IPS-20b (cell line): Measurements from ENCODE around the gene ELOA.

Experiments
- H3K27ac ChIP-seq: one replicate; pipeline ENCODE4 v1.5.1; 2013; ENCODE audit warnings: low read length
- H3K27me3 ChIP-seq: 2 replicates; pipeline ENCODE4 v1.6.1; 2013; ENCODE audit warnings: mild to moderate bottlenecking, low read length, inconsistent platforms; ENCODE audit not compliant: insufficient read depth
- H3K36me3 ChIP-seq: 2 replicates; pipeline ENCODE4 v1.6.1; 2013; ENCODE audit warnings: low read depth, mild to moderate bottlenecking, inconsistent platforms, low read length, moderate library complexity; ENCODE audit not compliant: insufficient read depth
- H3K4me1 ChIP-seq: 2 replicates; pipeline ENCODE4 v1.6.1; 2013; ENCODE audit warnings: mild to moderate bottlenecking, control low read depth, inconsistent platforms, low read length, moderate library complexity; ENCODE audit not compliant: insufficient read depth
- H3K4me3 ChIP-seq: 2 replicates; pipeline ENCODE4 v1.5.1; 2013; ENCODE audit warnings: mild to moderate bottlenecking, low read length, inconsistent platforms
- H3K9ac ChIP-seq: 2 replicates; pipeline ENCODE4 v1.6.1; 2013; ENCODE audit warnings: low read depth, mild to moderate bottlenecking, inconsistent platforms, low read length, moderate library complexity
- H3K9me3 ChIP-seq: 2 replicates; pipeline ENCODE4 v1.6.1; 2013; ENCODE audit warnings: mild to moderate bottlenecking, low read depth, low read length, inconsistent platforms; ENCODE audit not compliant: insufficient read depth

Gene ELOA, protein sequence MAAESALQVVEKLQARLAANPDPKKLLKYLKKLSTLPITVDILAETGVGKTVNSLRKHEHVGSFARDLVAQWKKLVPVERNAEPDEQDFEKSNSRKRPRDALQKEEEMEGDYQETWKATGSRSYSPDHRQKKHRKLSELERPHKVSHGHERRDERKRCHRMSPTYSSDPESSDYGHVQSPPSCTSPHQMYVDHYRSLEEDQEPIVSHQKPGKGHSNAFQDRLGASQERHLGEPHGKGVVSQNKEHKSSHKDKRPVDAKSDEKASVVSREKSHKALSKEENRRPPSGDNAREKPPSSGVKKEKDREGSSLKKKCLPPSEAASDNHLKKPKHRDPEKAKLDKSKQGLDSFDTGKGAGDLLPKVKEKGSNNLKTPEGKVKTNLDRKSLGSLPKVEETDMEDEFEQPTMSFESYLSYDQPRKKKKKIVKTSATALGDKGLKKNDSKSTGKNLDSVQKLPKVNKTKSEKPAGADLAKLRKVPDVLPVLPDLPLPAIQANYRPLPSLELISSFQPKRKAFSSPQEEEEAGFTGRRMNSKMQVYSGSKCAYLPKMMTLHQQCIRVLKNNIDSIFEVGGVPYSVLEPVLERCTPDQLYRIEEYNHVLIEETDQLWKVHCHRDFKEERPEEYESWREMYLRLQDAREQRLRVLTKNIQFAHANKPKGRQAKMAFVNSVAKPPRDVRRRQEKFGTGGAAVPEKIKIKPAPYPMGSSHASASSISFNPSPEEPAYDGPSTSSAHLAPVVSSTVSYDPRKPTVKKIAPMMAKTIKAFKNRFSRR

DNA sequence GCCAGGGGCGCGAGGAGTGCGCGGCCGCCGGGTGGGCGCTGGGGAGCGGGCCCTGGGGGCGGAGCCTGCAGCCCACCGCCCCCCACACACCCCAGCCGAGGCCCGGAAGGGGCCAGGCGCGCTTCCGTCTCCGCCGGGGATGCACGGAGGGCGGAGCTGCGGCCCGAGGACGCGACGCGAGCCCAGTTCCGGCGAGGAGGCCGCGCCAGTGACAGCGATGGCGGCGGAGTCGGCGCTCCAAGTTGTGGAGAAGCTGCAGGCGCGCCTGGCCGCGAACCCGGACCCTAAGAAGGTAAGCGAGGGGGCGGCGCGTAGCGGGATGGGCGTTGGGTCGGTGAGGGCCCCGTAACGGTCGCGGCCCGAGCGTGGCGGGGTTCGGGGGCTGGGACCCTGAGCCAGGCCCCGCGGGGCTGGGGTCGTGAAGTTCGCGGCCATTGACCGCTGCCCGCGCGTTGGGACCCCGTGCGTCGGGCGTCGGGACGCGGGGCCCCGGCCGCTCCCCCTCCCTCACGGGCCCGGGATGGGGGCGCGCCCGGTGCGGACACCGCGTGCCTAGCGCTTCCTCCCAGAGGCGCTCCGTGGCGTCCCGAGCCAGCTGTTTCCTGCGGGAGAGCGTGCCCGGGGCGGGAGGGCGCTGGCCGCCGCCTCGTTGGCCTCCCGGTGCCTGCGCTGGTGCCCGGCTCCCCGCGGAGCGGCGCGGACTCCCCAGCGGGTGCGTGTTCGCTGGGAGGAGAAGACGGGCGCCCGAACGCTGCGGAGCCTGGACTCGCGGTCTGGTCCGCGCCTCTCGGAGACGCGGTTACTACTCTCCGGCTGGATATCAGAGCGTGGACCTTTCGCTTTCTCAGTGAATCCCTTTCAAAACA lies at the start of gene ELOA:
Gene ELOA (plus strand): TSS at position 185 of the 866 bp plus-strand sequence. CDS start 33 bp downstream, at position 218.
- Histone ChIP-seq H3K27me3 (no peaks in the 10 kb centered on the region), H3K4me3 (peak within 1 kb of the TSS; percentile 82), H3K27ac (no peak within 1 kb of the TSS), H3K9ac (peak within 1 kb of the TSS; percentile 85; the same call in 1 of the 2 replicates), H3K4me1 (peaks cover 7% of the 10 kb centered on the region), H3K9me3 (no peaks in the 10 kb centered on the region), H3K36me3 (peaks cover 12% of the 10 kb centered on the region)

DNA sequence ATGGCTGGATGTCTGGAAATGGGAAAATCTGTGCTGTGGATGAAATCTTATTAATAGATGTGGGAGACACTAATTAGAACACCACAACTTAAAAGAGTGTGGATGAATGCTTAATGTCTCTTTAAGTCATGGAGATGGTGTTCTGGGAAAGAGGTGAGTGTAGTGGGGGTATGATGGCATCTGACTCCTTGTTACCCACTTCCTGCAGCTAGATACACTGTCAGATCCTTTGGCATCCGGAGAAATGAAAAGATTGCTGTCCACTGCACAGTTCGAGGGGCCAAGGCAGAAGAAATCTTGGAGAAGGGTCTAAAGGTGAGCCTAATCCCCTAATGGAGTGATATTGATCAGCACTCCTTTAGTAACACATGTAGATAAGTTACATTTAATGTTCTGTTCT lies 49.7 kb upstream of the ELOA start:
- no peak overlapping the region for H3K27ac ChIP-seq
- H3K4me3 ChIP-seq = peak overlapping the region; percentile 98
- peak overlapping the region; percentile 97 for H3K9ac ChIP-seq
- peaks cover 67% of the 10 kb centered on the region for H3K36me3 ChIP-seq
- peaks cover 12% of the 10 kb centered on the region for H3K4me1 ChIP-seq
- no peaks in the 10 kb centered on the region for H3K27me3 ChIP-seq
- H3K9me3 ChIP-seq = no peaks in the 10 kb centered on the region

DNA sequence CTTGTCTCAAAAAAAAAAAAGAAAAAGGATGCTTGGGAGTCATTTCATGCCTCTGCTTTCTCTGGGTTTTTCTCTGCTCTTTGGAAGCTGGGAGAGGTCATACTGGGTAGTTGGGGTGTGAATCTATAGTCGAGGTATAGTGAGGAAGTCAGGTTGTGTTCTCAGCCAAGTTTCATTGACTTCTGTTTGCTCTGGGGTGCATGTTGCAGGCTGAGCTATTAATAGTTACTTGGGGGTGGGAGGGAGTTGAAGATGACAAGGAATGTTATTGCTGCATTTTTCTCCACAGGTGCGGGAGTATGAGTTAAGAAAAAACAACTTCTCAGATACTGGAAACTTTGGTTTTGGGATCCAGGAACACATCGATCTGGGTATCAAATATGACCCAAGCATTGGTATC lies 48.9 kb upstream of the ELOA start:
- no peaks in the 10 kb centered on the region for H3K27me3 ChIP-seq
- H3K9me3 ChIP-seq = no peaks in the 10 kb centered on the region
- H3K27ac ChIP-seq = no peak overlapping the region
- H3K4me3 ChIP-seq = peak overlapping the region; percentile 98; the same call in 1 of the 2 replicates
- H3K4me1 ChIP-seq = peaks cover 12% of the 10 kb centered on the region
- peak overlapping the region; percentile 97; the same call in 1 of the 2 replicates for H3K9ac ChIP-seq
- H3K36me3 ChIP-seq = peaks cover 74% of the 10 kb centered on the region

DNA sequence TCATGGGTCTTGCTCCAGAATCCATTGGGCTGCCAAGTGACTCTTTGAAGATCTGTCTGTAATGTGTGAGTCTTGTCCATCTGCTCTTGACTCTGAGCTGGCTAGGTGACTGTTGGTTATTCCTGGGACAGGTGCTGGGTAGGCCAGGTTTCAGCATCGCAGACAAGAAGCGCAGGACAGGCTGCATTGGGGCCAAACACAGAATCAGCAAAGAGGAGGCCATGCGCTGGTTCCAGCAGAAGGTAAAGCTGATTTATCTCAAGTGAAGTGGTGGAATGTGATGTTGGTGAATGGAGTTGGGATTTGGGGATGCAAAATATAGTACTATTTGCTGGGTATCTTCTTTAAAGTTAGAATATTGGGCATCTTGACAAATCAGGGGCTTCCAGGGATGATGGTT lies 47.6 kb upstream of the ELOA start:
- H3K27me3 ChIP-seq = no peaks in the 10 kb centered on the region
- H3K4me3 ChIP-seq = peak overlapping the region; percentile 98; the same call in 1 of the 2 replicates
- no peak overlapping the region for H3K27ac ChIP-seq
- no peaks in the 10 kb centered on the region for H3K9me3 ChIP-seq
- peaks cover 12% of the 10 kb centered on the region for H3K4me1 ChIP-seq
- peaks cover 87% of the 10 kb centered on the region for H3K36me3 ChIP-seq
- peak overlapping the region; percentile 97; the same call in 1 of the 2 replicates for H3K9ac ChIP-seq

DNA sequence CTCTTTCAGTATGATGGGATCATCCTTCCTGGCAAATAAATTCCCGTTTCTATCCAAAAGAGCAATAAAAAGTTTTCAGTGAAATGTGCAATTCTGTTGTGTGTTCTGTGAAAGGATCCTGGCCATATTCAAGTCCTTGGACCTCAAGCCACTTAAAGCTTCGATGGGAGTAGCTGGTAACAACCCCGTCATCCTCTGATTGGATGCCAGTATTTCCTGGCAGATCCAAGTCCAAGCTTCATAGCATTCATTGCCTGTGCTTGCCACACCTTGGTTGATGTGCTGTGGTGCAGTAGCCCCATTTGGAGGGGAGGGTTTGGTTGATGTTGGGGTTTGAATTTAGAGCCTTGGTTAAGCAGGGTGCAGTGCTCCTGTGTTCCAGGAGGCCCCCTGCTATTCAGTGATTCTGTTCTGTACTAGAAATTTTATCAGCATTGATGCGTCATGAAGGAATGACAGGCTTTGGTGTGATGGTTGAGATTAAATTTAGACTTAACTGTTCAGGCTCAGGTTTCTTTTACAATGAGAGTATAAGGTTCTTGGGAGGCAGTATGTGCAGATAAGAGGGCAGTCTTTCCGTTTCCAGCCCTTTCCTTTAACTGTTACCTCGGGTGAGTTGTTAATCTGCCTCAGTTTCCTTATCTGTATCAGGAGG lies 46.8 kb upstream of the ELOA start:
- Histone ChIP-seq H3K9me3 (no peaks in the 10 kb centered on the region), H3K27me3 (no peaks in the 10 kb centered on the region), H3K27ac (no peak overlapping the region), H3K4me1 (peaks cover 12% of the 10 kb centered on the region), H3K4me3 (no peak overlapping the region; the same call in 1 of the 2 replicates), H3K9ac (no peak overlapping the region), H3K36me3 (peaks cover 95% of the 10 kb centered on the region)

DNA sequence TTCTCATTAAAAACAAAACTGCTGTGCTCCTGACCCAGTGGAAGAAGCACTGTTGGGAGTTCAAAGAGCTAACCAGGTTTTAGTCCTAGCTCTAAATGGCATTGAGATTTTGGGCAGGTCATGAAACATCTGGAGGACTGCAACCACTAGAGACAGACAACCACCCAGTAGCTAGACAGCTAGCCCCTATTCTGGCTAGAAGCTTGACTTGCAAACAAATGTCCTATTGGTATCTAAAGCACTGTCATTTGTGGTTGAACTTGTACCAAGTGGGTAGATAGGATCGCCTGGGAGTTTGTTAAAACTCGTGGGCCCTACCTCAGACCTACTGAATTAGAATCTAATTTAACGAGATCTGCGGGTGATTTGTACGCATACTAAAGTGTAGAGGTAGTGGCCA lies 44.8 kb upstream of the ELOA start:
- peaks cover 6% of the 10 kb centered on the region for H3K4me1 ChIP-seq
- H3K9ac ChIP-seq = no peak overlapping the region
- H3K9me3 ChIP-seq = no peaks in the 10 kb centered on the region
- H3K27me3 ChIP-seq = no peaks in the 10 kb centered on the region
- peaks cover 95% of the 10 kb centered on the region for H3K36me3 ChIP-seq
- no peak overlapping the region for H3K4me3 ChIP-seq
- no peak overlapping the region for H3K27ac ChIP-seq

DNA sequence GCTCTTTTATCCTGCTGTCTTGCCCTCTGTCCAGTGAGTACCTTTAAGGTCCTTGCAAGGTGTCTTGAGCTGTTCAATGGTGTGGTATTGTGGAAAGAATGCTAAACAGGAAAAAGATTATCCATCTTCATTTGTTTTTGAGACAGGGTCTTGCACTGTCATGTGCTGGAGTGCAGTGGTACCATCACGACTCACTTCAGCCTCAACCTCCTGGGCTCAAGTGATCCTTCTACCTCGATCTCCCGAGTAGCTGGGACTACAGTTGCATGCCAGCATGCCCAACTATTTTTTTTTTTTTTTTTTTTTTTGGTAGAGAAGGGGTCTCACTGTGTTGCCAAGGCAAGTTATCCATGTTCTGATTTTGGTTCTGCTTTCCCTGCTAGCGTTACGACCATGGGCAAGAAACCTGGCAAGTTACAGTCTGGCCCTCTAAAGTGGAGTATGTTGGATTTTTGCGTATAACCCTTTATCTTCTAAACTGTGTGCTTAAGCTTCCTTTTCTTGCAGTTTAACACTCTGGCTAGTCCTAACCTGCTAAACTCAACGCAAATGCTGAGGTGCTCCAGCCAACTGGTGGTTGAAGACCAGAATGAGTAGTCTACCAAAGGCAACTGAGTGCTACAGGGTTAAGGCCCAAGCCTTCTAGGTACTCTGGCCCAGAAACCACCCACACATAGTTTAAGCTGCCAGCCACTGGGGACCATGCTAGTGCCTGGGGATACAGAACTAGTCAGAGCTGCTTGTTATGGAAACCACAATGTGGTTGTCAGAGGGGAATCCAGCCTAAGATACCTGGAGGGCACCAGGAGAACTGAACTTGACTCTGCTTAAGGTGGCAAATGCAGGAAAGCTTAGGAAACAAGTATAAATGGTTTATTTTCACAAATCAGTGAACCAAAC lies 43.7 kb upstream of the ELOA start:
- Histone ChIP-seq H3K36me3 (peaks cover 92% of the 10 kb centered on the region), H3K9ac (no peak overlapping the region), H3K27me3 (no peaks in the 10 kb centered on the region), H3K4me1 (no peaks in the 10 kb centered on the region), H3K27ac (no peak overlapping the region), H3K9me3 (no peaks in the 10 kb centered on the region), H3K4me3 (no peak overlapping the region)

DNA sequence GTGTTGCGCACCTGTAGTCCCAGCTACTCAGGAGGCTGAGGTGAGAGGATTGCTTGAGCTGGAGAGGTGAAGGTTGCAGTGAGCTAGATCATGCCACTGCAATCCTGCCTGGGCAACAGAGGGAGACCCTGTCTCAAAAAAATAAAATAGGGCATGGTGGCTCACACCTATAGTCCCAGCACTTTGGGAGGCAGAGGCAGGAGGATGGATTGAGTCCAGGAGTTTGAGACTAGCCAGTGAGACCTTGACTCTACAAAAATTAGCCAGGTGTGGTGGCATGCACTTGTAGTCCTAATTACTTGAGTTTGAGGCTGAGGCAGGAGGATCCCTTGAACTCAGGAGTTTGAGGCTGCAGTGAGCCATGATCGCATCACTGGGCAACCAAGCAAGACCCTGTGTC lies 42.0 kb upstream of the ELOA start:
- H3K27me3 ChIP-seq = no peaks in the 10 kb centered on the region
- H3K9ac ChIP-seq = no peak overlapping the region
- H3K9me3 ChIP-seq = no peaks in the 10 kb centered on the region
- H3K4me1 ChIP-seq = no peaks in the 10 kb centered on the region
- H3K36me3 ChIP-seq = peaks cover 82% of the 10 kb centered on the region
- no peak overlapping the region for H3K4me3 ChIP-seq
- H3K27ac ChIP-seq = no peak overlapping the region

DNA sequence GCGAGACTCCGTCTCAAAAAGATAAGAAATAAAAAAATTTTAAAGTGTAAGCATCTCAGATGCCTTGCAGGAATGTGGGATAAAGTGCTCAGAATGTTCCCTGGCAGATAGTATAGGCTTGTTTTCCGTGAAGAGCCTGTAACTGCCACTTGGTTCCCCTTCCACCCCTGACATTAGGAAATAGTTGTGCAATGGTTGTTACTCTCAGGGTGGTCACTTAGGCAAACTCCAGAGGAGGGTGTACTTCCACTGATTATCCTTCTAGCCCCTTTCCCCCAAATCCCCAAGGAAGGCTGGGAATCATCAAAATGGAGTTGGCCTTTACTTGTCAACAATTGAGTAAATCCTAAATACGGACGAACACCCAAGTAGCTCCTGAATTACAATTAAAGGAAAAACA lies 41.3 kb upstream of the ELOA start:
- Histone ChIP-seq H3K4me1 (no peaks in the 10 kb centered on the region), H3K9ac (no peak overlapping the region), H3K27me3 (no peaks in the 10 kb centered on the region), H3K4me3 (no peak overlapping the region), H3K27ac (no peak overlapping the region), H3K36me3 (peaks cover 76% of the 10 kb centered on the region), H3K9me3 (no peaks in the 10 kb centered on the region)

DNA sequence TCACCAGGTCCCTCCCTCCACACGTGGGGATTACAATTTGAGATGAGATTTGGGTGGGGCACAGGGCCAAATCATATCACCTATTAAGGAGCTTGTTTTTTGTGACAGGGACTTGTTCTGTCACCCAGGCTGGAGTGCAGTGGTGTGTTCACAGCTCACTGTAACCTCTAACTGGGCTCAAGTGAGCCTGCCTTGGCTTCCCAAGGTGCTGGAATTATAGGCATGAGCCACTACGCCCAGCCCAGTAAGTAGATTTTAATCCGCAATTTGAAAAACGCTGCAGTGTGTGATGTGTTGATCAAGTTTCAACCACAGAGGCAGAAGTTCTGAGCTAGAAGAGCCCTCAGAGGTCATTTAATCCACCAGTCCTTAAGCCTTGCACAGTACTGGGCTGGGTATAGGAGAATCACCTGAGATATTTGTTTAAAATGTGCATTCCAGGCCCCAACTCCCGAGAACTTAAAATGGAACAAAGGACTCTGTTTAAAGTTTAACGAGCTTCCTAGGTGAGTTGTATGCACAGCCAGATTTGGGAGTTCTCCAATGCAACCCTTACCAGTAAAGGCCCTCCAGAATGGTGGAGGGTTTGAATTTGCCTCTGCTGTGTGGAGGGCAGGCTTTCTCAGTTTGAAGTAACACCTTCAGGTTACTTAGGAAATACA lies 38.3 kb upstream of the ELOA start:
- Histone ChIP-seq H3K4me3 (no peak overlapping the region), H3K4me1 (no peaks in the 10 kb centered on the region), H3K36me3 (peaks cover 46% of the 10 kb centered on the region), H3K9ac (no peak overlapping the region), H3K27me3 (no peaks in the 10 kb centered on the region), H3K27ac (no peak overlapping the region), H3K9me3 (no peaks in the 10 kb centered on the region)
